GM13976 (cell line): Measurements from ENCODE around the gene NRG3.

Experiments used
- DNase-seq: peaks from one replicate; pipeline ENCODE4 v3.0.0; 2012; ENCODE audit warnings: low spot score
- in situ Hi-C: fragments of 300-500 bp; cut with MboI; formaldehyde crosslinking; loops from one replicate; pipeline ENCODE4 v1.12.0; 2022; ENCODE audit warnings: low sequenced_read_pairs, mixed read lengths, inconsistent platforms; ENCODE audit not compliant: unreplicated experiment
- TF ChIP-seq, protein P1 (sequence below): IDR thresholded peaks from 2 replicates; pipeline ENCODE4 v1.5.1; 2012; ENCODE audit warnings: borderline replicate concordance, mild to moderate bottlenecking; ENCODE audit not compliant: insufficient read depth; ENCODE audit errors: extremely low read depth, missing control alignments, control extremely low read depth

The NRG3 gene

GRCh38 chr10:82213784-82214183 lies 338.8 kb downstream of the NRG3 start:
- no peak for DNase-seq
- in situ Hi-C loops, result no loop called here
- TF ChIP-seq, protein P1, sequence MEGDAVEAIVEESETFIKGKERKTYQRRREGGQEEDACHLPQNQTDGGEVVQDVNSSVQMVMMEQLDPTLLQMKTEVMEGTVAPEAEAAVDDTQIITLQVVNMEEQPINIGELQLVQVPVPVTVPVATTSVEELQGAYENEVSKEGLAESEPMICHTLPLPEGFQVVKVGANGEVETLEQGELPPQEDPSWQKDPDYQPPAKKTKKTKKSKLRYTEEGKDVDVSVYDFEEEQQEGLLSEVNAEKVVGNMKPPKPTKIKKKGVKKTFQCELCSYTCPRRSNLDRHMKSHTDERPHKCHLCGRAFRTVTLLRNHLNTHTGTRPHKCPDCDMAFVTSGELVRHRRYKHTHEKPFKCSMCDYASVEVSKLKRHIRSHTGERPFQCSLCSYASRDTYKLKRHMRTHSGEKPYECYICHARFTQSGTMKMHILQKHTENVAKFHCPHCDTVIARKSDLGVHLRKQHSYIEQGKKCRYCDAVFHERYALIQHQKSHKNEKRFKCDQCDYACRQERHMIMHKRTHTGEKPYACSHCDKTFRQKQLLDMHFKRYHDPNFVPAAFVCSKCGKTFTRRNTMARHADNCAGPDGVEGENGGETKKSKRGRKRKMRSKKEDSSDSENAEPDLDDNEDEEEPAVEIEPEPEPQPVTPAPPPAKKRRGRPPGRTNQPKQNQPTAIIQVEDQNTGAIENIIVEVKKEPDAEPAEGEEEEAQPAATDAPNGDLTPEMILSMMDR, result no peak

DNA sequence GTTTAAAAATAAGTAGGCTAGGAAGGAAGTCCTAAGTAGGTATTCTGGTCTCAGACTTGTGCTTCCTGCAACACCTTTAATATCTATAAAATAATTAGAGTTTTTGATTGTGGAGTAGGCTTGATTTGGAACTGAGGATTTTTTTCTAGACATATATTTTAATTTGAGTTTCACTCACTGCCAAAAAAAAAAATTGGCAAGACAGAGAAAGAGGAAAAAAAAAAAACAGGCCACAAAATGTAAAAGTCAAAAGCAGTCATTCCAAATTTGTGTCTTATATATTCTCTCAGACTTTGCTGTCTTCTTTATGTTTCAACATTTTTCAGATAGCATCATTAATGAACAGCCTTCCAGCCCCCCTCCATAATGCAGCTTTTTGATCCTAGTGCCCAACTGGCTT lies 346.1 kb downstream of the NRG3 start:
- no peak for DNase-seq
- TF ChIP-seq, protein P1, result no peak
- in situ Hi-C loops, result no loop called here

DNA sequence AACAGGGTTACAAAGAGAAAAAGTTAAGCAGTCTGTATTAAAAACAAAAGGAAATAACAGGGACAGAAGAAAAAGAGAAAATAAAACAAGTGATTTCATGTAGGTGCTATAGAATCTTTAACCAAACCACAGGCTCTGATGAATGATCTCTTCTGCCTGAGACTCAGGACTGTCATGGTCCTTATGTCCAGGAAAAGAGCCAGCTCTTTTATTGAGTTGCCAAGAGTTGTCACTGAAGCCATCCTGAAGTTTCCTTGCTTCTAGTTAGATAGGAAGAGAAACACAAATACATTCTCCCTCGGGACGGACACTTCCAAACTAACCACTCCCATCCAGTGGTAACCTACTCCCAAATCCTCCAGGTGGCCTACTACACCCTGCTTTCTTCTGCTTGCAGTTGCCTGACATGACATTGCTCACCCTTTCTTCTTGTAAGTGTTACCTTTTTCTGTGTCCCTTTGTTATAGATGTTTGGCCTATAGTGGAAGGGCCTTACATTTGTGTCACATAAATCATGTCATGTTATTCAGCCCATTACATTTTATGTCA lies 346.7 kb downstream of the NRG3 start:
- peak; percentile 6 for DNase-seq

GRCh38 chr10:82228701-82229100 lies 353.7 kb downstream of the NRG3 start:
- in situ Hi-C loops, result no loop called here
- TF ChIP-seq, protein P1, result no peak
- DNase-seq, result no peak

More for the DNA sequence above, 346.7 kb downstream of the NRG3 start:
- TF ChIP-seq, protein P1, result peak; percentile 23
- in situ Hi-C loops, result no loop called here

GRCh38 chr10:82234173-82234572 lies 359.2 kb downstream of the NRG3 start:
- in situ Hi-C loops, result no loop called here
- TF ChIP-seq, protein P1, result no peak
- DNase-seq, result no peak

DNA sequence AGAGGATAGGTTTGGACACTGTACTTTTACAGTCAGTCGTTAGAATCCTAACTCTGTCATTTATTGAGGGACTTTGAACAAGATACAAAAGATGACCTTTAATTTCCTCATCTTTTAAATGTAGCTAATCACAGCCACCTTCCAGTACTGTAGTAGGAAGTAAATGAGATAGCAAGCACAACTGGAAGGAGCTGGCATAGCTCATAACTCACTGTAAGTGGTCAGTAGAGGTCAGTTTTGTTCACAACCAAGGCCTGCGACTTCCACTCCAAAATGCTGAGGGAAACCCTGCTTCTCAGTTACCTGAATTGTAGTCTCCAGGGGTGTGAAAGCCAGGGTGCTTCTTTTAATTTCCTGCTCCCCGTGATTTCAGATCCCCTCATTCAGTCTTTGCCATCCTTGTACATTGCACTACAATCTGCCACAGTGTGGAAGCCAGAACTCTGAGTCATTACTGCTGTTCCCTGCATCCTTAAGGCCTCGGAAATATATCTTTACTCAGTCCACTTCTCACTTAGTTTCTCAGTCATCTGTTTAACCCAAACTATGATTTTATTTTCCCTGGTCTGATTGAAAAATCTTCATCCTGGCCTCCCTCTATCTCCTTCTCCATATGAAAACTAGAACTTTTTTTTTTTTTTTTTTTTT lies 361.2 kb downstream of the NRG3 start:
- in situ Hi-C loops, result no loop called here
- TF ChIP-seq, protein P1, result no peak
- no peak for DNase-seq
